Spleen (tissue), 11 donors: ENCODE data around the gene DYNC2I2. TPM values are rescaled to one million over a fixed set of nuclear protein-coding genes. Genes with fewer than 3 reads are reported as not detected.
"Not testable (repeated sequence)": the region's sequence is repeated elsewhere in the genome, so short reads cannot be mapped to it uniquely, and the experiment has no call there.

Experiments used
- DNase-seq: peaks from one replicate; pipeline ENCODE4 v3.0.0-alpha.2; 2020
- H3K27ac ChIP-seq, 8 donors: fragments of 200-600 bp; sonication (generic) in 7 of 8; 1 replicate in 4 of 8; 2 replicates in 4 of 8; pipeline versions ENCODE4 v1.5.0 to v1.8.0; 2016 to 2021; ENCODE audit warnings: inconsistent platforms in 4 of 8, mild to moderate bottlenecking in 4 of 8, moderate library complexity in 1 of 8
- H3K27me3 ChIP-seq, 7 donors: fragments of 200-600 bp; sonication (generic) in 6 of 7; replicated peaks in 1 of 7; 1 replicate in 4 of 7; 2 replicates in 3 of 7; pipeline versions ENCODE4 v1.5.0 to v1.8.0; 2016 to 2021; ENCODE audit warnings: inconsistent platforms in 3 of 7, mild to moderate bottlenecking in 1 of 7
- H3K36me3 ChIP-seq, 6 donors: fragments of 200-600 bp; sonication (generic) in 5 of 6; 1 replicate in 4 of 6; 2 replicates in 2 of 6; pipeline versions ENCODE4 v1.5.0 to v1.8.0; 2016 to 2021; ENCODE audit warnings: inconsistent platforms in 2 of 6
- H3K4me1 ChIP-seq, 6 donors: fragments of 200-600 bp; sonication (generic) in 5 of 6; 1 replicate in 3 of 6; 2 replicates in 3 of 6; pipeline versions ENCODE4 v1.5.0 to v1.8.0; 2016 to 2021; ENCODE audit warnings: inconsistent platforms in 3 of 6
- H3K4me3 ChIP-seq, 8 donors: fragments of 200-600 bp; sonication (generic) in 7 of 8; 1 replicate in 4 of 8; 2 replicates in 4 of 8; pipeline versions ENCODE4 v1.5.0 to v1.8.0; 2016 to 2021; ENCODE audit warnings: inconsistent platforms in 4 of 8, mild to moderate bottlenecking in 4 of 8, moderate library complexity in 2 of 8
- H3K9me3 ChIP-seq, 8 donors: fragments of 200-600 bp; sonication (generic) in 7 of 8; 1 replicate in 4 of 8; 2 replicates in 4 of 8; pipeline versions ENCODE4 v1.5.0 to v1.8.0; 2016 to 2021; ENCODE audit warnings: inconsistent platforms in 4 of 8
- CTCF ChIP-seq, 11 experiments: fragments of 200-600 bp in 7 of 11; fragments of 450-650 bp in 4 of 11; sonication (generic) in 4 of 11; IDR thresholded peaks in 8 of 11; conservative IDR thresholded peaks in 3 of 11; 1 replicate in 7 of 11; 2 replicates in 4 of 11; pipeline versions ENCODE4 v1.4.0 to v1.8.0; 2016 to 2021; ENCODE audit warnings: antibody characterized with exemption in 11 of 11, inconsistent platforms in 4 of 11, mild to moderate bottlenecking in 1 of 11
- POLR2A ChIP-seq, 3 donors: fragments of 450-650 bp; IDR thresholded peaks; one replicate each; pipeline ENCODE4 v1.5.1; 2017; ENCODE audit warnings: antibody characterized with exemption in 3 of 3, mild to moderate bottlenecking in 1 of 3
- POLR2AphosphoS5 ChIP-seq, 3 donors: sonication (generic); formaldehyde crosslinking; IDR thresholded peaks; one replicate each; pipeline ENCODE4 v1.5.1; 2017; ENCODE audit warnings: antibody characterized with exemption in 3 of 3
- WGBS, 5 donors: extraction: QIAGEN DNeasy Blood & Tissue Kit in 3 of 5; methylation state at CpG; one replicate each; pipeline versions ENCODE4 v1.1.5 to v1.1.7; 2013 to 2018; 5-methylcytosine and 5-hydroxymethylcytosine counted together
- intact Hi-C: fragments of 100-400 bp; cut with DNase I; formaldehyde crosslinking; loops from one replicate; pipeline ENCODE4 v1.15.0; 2023; ENCODE audit warnings: low total_unique reads
- polyA plus RNA-seq, 3 donors: library from polyadenylated mRNA; stranded (reverse); fragments of 200-250 nt; gene quantifications; one replicate each; pipeline ENCODE4 v1.2.1, GENCODE V29; 2013
- total RNA-seq, 7 donors: library from RNA; depleted of rRNA in 3 of 7; stranded (reverse); fragments of >200 nt in 3 of 7; fragmentation: NEBNext Ultra II Directional in 4 of 7; extraction: Animal tissue kit (Norgen Biotek cat#: 25700) in 4 of 7; gene quantifications; one replicate each; pipeline versions ENCODE4 v1.1.0 to v1.2.1, GENCODE V29; 2016 to 2021
- donor health status: healthy with polysubstance abuse.
- donor health status: DM: no; HTN: no; CAD: no; lungs with moderate emphysema.
- donor health status: DM: no; HTN: no; CAD: no.
- donor health status: Bipolar disorder and iron deficiency.
- donor health status: healthy.
- donor health status: DM: no; HTN: no; CAD: no.
- donor health status: DM: yes; HTN: yes; CAD: no.

DYNC2I2 gene
- total and polyA plus RNA-seq, 10 donors: 19.0 to 61.6 (median 29.2) TPM

GRCh38 chr9:128702445-128702948 lies 45.9 kb upstream of the DYNC2I2 start, which contains the start of gene PKN3:
TSS of gene PKN3 (plus strand) at chr9:128702503. CDS start at chr9:128702916, 413 bp downstream.
- TF ChIP-seq POLR2A (IDR thresholded peaks at IDR 0.05) (no peak), CTCF (IDR thresholded peaks at IDR 0.05 in 8 of 11, conservative IDR thresholded peaks at IDR 0.05 in 3 of 11) (peak; percentile 75 to 96 (median 90)), POLR2AphosphoS5 (IDR thresholded peaks at IDR 0.05) (peak; percentile 57 to 82 (median 69))
- peak within 1 kb of the TSS; percentile 54 to 94 (median 82) for H3K4me3 ChIP-seq
- WGBS, 5 donors: 0 to 1% (median 1%) methylated on average over 13 to 65 of the region's 65 CpGs
- peaks cover 0 to 22% (median 0%) of the 10 kb centered on the region in 6 donors for H3K36me3 ChIP-seq
- H3K27me3 ChIP-seq: peaks cover 0 to 5% (median 0%) of the 10 kb centered on the region in 7 donors
- DNase-seq: peak; percentile 95
- peaks cover 3 to 34% (median 22%) of the 10 kb centered on the region in 6 donors for H3K4me1 ChIP-seq
- H3K9me3 ChIP-seq: no peaks in the 10 kb centered on the region
- H3K27ac ChIP-seq: peak within 1 kb of the TSS; percentile 55 to 87 (median 80)
- intact Hi-C loops: no loop called here

- H3K36me3 ChIP-seq: peaks cover 0 to 20% (median 4%) of the 10 kb centered on the region in 6 donors
- H3K9me3 ChIP-seq: no peaks in the 10 kb centered on the region
- 71 to 81% (median 75%) methylated on average over 10 of the region's 10 CpGs for WGBS, 5 donors
- H3K27me3 ChIP-seq: peaks cover 0 to 5% (median 0%) of the 10 kb centered on the region in 7 donors
- TF ChIP-seq POLR2A (IDR thresholded peaks at IDR 0.05) (no peak), POLR2AphosphoS5 (IDR thresholded peaks at IDR 0.05) (no peak), CTCF (IDR thresholded peaks at IDR 0.05 in 8 of 11, conservative IDR thresholded peaks at IDR 0.05 in 3 of 11) (no peak)
- no peak overlapping the region for H3K27ac ChIP-seq
- peak; percentile 27 for DNase-seq
- intact Hi-C loops: no loop called here
- H3K4me1 ChIP-seq: peaks cover 3 to 34% (median 22%) of the 10 kb centered on the region in 6 donors
- no peak overlapping the region for H3K4me3 ChIP-seq
Measured at GRCh38 chr9:128701227-128701854, 44.7 kb upstream of the DYNC2I2 start.

GRCh38 chr9:128699096-128699795 lies 42.6 kb upstream of the DYNC2I2 start:
- intact Hi-C loops: not testable (repeated sequence)
- WGBS, 5 donors: 92 to 97% (median 94%) methylated on average over 29 to 30 of the region's 30 CpGs
- peak; percentile 53 for DNase-seq

GRCh38 chr9:128696923-128697707 lies 40.5 kb upstream of the DYNC2I2 start:
- DNase-seq: no peak
- peaks cover 5 to 52% (median 41%) of the 10 kb centered on the region in 6 donors for H3K36me3 ChIP-seq
- intact Hi-C loops: no loop called here

More at GRCh38 chr9:128699096-128699795, 42.6 kb upstream of the DYNC2I2 start:
- not testable (repeated sequence) for H3K27ac ChIP-seq, H3K9me3 ChIP-seq, H3K4me3 ChIP-seq, H3K27me3 ChIP-seq
- TF ChIP-seq POLR2AphosphoS5 (IDR thresholded peaks at IDR 0.05): peak in 2 of 3 donors; percentile 7 to 37
- Histone ChIP-seq H3K4me1 (peaks cover 3 to 33% (median 22%) of the 10 kb centered on the region in 6 donors), H3K36me3 (peaks cover 0 to 30% (median 20%) of the 10 kb centered on the region in 6 donors)

More at GRCh38 chr9:128696923-128697707, 40.5 kb upstream of the DYNC2I2 start:
- no peaks in the 10 kb centered on the region for H3K9me3 ChIP-seq
- 74 to 82% (median 80%) methylated on average over 8 of the region's 8 CpGs for WGBS, 5 donors
- TF ChIP-seq POLR2AphosphoS5 (IDR thresholded peaks at IDR 0.05) (no peak), POLR2A (IDR thresholded peaks at IDR 0.05) (no peak), CTCF (IDR thresholded peaks at IDR 0.05 in 8 of 11, conservative IDR thresholded peaks at IDR 0.05 in 3 of 11) (no peak)
- no peak overlapping the region for H3K4me3 ChIP-seq
- H3K4me1 ChIP-seq: peaks cover 0 to 21% (median 8%) of the 10 kb centered on the region in 6 donors
- no peak overlapping the region for H3K27ac ChIP-seq
- no peaks in the 10 kb centered on the region for H3K27me3 ChIP-seq
